SH-SY5Y (cell line): ENCODE measurements around the gene CACNA2D4.

Source experiments
- GATA2 ChIP-seq: IDR thresholded peaks from 2 replicates; pipeline ENCODE4 v1.6.1; 2011; ENCODE audit warnings: mild to moderate bottlenecking, low read depth, low read length
- GATA3 ChIP-seq: IDR thresholded peaks from 2 replicates; pipeline ENCODE4 v1.6.1; 2011; ENCODE audit warnings: low read depth, mild to moderate bottlenecking, low read length, moderate library complexity

- TF ChIP-seq GATA2 (no peak), GATA3 (no peak)
Measured at GRCh38 chr12:1881301-1881700, 37.2 kb downstream of the CACNA2D4 start.
